Spleen (tissue), 7 donors: ENCODE data around the gene REXO1.
"Not testable (repeated sequence)": the region's sequence is repeated elsewhere in the genome, so short reads cannot be mapped to it uniquely, and the experiment has no call there.

Experiments
- POLR2AphosphoS5 ChIP-seq, 3 donors: sonication (generic); formaldehyde crosslinking; IDR thresholded peaks; one replicate each; pipeline ENCODE4 v1.5.1; 2017; ENCODE audit warnings: antibody characterized with exemption in 3 of 3
- TF ChIP-seq, protein P1 (sequence below), 11 experiments: fragments of 200-600 bp in 7 of 11; fragments of 450-650 bp in 4 of 11; sonication (generic) in 4 of 11; IDR thresholded peaks in 8 of 11; conservative IDR thresholded peaks in 3 of 11; 1 replicate in 7 of 11; 2 replicates in 4 of 11; pipeline versions ENCODE4 v1.4.0 to v1.8.0; 2016 to 2021; ENCODE audit warnings: antibody characterized with exemption in 11 of 11, inconsistent platforms in 4 of 11, mild to moderate bottlenecking in 1 of 11
- donor health status: DM: no; HTN: no; CAD: no; lungs with moderate emphysema.
- donor health status: DM: no; HTN: no; CAD: no.
- donor health status: DM: no; HTN: no; CAD: no.

DNA sequence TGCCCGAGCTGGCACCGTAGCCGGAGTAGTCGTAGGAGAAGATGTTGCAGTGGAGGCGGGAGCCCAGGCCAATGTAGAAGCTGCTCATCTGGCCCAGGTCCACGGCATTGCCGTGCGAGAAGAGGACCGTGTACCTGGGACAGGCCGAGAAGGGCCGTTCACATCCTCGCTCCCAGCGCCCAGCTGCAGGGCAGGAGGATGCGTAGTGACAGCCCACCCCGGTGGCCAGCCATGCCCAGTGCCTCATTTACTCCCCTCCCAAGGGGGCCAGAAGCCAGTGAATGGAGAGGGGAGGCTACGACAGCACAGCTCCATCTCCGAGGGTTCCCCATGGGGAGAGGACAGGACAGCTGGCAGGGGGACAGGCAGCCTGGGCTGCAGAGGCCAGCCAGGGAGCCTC lies 31.7 kb upstream of the REXO1 start:
- not testable (repeated sequence) for TF ChIP-seq POLR2AphosphoS5 (IDR thresholded peaks at IDR 0.05)
- TF ChIP-seq, protein P1, sequence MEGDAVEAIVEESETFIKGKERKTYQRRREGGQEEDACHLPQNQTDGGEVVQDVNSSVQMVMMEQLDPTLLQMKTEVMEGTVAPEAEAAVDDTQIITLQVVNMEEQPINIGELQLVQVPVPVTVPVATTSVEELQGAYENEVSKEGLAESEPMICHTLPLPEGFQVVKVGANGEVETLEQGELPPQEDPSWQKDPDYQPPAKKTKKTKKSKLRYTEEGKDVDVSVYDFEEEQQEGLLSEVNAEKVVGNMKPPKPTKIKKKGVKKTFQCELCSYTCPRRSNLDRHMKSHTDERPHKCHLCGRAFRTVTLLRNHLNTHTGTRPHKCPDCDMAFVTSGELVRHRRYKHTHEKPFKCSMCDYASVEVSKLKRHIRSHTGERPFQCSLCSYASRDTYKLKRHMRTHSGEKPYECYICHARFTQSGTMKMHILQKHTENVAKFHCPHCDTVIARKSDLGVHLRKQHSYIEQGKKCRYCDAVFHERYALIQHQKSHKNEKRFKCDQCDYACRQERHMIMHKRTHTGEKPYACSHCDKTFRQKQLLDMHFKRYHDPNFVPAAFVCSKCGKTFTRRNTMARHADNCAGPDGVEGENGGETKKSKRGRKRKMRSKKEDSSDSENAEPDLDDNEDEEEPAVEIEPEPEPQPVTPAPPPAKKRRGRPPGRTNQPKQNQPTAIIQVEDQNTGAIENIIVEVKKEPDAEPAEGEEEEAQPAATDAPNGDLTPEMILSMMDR (IDR thresholded peaks at IDR 0.05 in 8 of 11, conservative IDR thresholded peaks at IDR 0.05 in 3 of 11), result not testable (repeated sequence)
